PFSK-1 (cell line): ENCODE measurements around the gene AKR1B15.

Source experiments
- FOXP2 ChIP-seq: optimal IDR thresholded peaks from 2 replicates; pipeline ENCODE3; 2011; ENCODE audit warnings: borderline replicate concordance, control low read depth, inconsistent platforms; ENCODE audit not compliant: insufficient read depth; ENCODE audit errors: extremely low read length, extremely low read depth
- POLR2AphosphoS5 ChIP-seq: IDR thresholded peaks from 2 replicates; pipeline ENCODE4 v1.6.1; 2012; ENCODE audit warnings: low read depth, mild to moderate bottlenecking, control low read depth, low read length, moderate library complexity
- SIN3A ChIP-seq: IDR thresholded peaks from 2 replicates; pipeline ENCODE4 v1.6.1; 2012; ENCODE audit warnings: mild to moderate bottlenecking, low read length, moderate library complexity, borderline replicate concordance; ENCODE audit not compliant: insufficient read depth
- TAF1 ChIP-seq: IDR thresholded peaks from 2 replicates; pipeline ENCODE4 v1.6.1; 2012; ENCODE audit warnings: low read length, control low read depth, borderline replicate concordance; ENCODE audit not compliant: insufficient read depth
- TF ChIP-seq, protein P1 (sequence below), 2 experiments: IDR thresholded peaks; 2 replicates each; pipeline versions ENCODE4 v1.6.1 to v1.8.0; 2011 to 2012; ENCODE audit warnings: low read depth in 2 of 2, low read length in 2 of 2, control low read depth in 1 of 2, inconsistent platforms in 1 of 2, mild to moderate bottlenecking in 1 of 2, moderate library complexity in 1 of 2; ENCODE audit not compliant: insufficient read depth in 1 of 2

Gene AKR1B15

DNA sequence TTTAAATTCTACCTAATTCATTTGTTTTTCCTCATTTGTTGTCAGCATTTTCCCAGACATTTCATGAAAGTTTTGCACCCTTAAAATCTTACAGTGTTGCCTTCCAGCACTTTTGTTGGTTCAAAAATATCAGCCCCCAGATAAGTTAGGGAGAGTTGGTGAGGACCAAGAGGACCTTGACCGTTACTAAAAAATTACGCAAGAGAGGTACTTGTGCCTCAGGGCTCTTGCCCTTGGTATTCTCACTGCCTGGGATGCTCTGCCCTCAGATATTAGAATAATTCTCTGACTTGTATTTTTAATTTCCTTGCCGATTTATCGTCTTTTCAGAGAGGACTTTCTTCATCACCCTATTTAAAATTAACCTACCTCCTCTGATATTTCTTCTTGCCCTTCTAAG is 3.5 kb upstream of the AKR1B15 start:
- no peak for TF ChIP-seq TAF1
- TF ChIP-seq, protein P1, sequence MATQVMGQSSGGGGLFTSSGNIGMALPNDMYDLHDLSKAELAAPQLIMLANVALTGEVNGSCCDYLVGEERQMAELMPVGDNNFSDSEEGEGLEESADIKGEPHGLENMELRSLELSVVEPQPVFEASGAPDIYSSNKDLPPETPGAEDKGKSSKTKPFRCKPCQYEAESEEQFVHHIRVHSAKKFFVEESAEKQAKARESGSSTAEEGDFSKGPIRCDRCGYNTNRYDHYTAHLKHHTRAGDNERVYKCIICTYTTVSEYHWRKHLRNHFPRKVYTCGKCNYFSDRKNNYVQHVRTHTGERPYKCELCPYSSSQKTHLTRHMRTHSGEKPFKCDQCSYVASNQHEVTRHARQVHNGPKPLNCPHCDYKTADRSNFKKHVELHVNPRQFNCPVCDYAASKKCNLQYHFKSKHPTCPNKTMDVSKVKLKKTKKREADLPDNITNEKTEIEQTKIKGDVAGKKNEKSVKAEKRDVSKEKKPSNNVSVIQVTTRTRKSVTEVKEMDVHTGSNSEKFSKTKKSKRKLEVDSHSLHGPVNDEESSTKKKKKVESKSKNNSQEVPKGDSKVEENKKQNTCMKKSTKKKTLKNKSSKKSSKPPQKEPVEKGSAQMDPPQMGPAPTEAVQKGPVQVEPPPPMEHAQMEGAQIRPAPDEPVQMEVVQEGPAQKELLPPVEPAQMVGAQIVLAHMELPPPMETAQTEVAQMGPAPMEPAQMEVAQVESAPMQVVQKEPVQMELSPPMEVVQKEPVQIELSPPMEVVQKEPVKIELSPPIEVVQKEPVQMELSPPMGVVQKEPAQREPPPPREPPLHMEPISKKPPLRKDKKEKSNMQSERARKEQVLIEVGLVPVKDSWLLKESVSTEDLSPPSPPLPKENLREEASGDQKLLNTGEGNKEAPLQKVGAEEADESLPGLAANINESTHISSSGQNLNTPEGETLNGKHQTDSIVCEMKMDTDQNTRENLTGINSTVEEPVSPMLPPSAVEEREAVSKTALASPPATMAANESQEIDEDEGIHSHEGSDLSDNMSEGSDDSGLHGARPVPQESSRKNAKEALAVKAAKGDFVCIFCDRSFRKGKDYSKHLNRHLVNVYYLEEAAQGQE (IDR thresholded peaks at IDR 0.05; ENCODE audit: insufficient read depth in 1 of 2, low read depth in 2 of 2, low read length in 2 of 2): no peak

DNA sequence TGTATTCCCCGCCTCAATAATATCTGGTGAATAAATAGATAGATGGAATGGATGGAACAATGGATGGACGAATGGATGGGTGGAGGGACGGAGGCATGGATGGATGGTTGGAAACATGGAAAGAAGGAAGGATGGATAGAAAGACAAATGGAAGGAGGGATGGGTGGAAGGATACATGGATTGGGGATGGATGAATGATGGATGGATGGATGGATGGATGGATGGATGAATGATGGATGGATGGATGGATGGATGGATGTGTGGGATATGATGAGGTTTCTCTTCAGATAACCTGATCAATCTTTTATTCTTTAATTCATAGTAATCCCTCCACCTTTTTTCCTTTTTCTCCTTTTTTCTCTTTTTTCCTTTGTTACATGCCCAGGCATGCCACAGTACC is 3.0 kb upstream of the AKR1B15 start:
- TF ChIP-seq, protein P1 (IDR thresholded peaks at IDR 0.05; ENCODE audit: insufficient read depth in 1 of 2, low read depth in 2 of 2, low read length in 2 of 2): no peak
- no peak for TF ChIP-seq SIN3A
- TF ChIP-seq FOXP2: no peak
- no peak for TF ChIP-seq POLR2AphosphoS5
- no peak for TF ChIP-seq TAF1

DNA sequence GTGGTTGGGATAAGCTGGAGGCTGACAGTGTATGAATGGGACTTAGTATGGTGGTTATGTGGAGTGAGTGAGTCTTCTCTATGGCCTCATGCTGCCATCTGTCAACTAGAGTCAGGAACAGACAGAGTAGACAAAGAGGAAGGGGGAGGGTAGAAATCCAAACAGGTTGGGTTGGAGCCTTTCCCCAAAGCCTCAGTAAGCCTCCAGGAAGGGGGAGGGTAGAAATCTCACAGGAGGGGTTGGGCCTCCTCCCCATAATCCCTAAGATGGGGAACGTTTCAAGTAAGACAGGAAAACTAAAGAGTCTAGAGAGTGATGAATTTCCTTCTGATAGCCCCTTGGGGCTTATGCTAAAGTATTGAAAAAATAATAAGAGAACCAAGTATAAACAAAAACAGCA is 2.0 kb upstream of the AKR1B15 start:
- no peak for TF ChIP-seq FOXP2
- TF ChIP-seq, protein P1 (IDR thresholded peaks at IDR 0.05; ENCODE audit: insufficient read depth in 1 of 2, low read depth in 2 of 2, low read length in 2 of 2): no peak
- TF ChIP-seq SIN3A: no peak
- TF ChIP-seq TAF1: no peak
- no peak for TF ChIP-seq POLR2AphosphoS5

DNA sequence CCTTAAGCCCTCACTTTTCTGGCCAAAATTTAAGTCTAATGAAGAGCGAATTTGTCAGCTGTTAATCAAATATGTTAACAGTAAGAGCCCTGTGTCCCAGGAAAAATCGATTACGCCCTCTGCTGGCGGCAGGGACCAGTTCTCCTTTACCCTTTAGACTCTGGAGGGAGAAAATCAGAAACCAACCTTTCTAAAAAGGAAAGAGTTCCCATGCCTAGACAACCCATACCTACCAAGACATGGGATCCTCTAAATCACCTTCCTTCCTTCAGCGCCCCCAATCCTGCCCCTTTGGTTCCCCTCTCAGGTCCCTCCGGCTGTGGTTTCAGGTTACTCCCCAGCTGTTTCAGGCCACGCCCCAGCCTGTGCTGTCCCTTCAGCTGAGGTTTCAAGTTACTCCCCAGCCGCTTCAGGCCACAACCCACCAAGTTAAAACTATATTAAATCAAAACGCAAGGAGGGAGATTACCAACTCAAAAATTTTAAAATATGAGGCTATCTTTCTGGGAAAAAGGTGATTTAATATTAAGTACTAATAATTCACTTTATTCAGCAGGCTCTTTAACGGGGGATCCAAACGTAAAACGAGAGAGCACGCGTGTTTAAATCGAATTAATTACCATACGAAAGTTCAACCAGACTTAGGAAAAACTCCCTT is 1.4 kb upstream of the AKR1B15 start:
- no peak for TF ChIP-seq TAF1
- no peak for TF ChIP-seq FOXP2
- no peak for TF ChIP-seq POLR2AphosphoS5
- no peak for TF ChIP-seq SIN3A
- TF ChIP-seq, protein P1 (IDR thresholded peaks at IDR 0.05; ENCODE audit: insufficient read depth in 1 of 2, low read depth in 2 of 2, low read length in 2 of 2): no peak

DNA sequence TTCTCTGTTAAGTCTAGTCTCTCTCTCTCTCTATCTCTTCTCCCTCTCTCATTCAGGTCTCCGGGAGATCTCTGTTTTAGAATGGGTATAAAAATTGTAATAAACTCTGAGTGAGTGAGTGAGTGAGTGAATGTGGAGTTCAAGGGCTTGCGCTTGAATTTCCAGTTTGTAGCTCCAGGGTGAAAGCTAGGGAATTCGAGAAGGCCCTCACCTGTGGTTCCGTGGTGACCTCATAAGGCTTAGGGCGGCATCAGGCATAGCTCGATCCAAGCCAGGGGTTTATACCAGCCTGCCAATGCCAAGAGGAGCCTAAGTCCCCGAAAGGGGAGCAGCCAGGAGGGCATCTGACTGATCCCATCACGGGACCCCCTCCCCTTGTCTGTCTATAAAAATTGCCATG is 456 bp downstream of the AKR1B15 start:
- no peak for TF ChIP-seq POLR2AphosphoS5
- TF ChIP-seq FOXP2: no peak
- TF ChIP-seq, protein P1 (IDR thresholded peaks at IDR 0.05; ENCODE audit: insufficient read depth in 1 of 2, low read depth in 2 of 2, low read length in 2 of 2): no peak
- TF ChIP-seq SIN3A: no peak
- TF ChIP-seq TAF1: no peak
